Tibial artery (tissue), 4 donors: Measurements from ENCODE around the gene GJA4.

Experiments used
- DNase-seq, 2 donors: peaks; one replicate each; pipeline ENCODE4 v3.0.0-alpha.2; 2019
- H3K27ac ChIP-seq, 2 donors: fragments of 200-600 bp; sonication (generic) in 1 of 2; 1 replicate in 1 of 2; 2 replicates in 1 of 2; pipeline ENCODE4 v1.5.1; 2018 to 2019; ENCODE audit warnings: mild to moderate bottlenecking in 1 of 2
- H3K27me3 ChIP-seq, 2 donors: fragments of 200-600 bp; sonication (generic) in 1 of 2; one replicate each; pipeline versions ENCODE4 v1.5.1 to v1.6.0; 2016 to 2019
- H3K36me3 ChIP-seq, 3 donors: fragments of 200-600 bp; sonication (generic) in 2 of 3; one replicate each; pipeline ENCODE4 v1.5.1; 2016 to 2019; ENCODE audit warnings: mild to moderate bottlenecking in 2 of 3
- H3K4me1 ChIP-seq, 4 donors: fragments of 200-600 bp; sonication (generic) in 2 of 4; 1 replicate in 3 of 4; 2 replicates in 1 of 4; pipeline ENCODE4 v1.5.1; 2016 to 2019
- H3K4me3 ChIP-seq, 2 donors: fragments of 200-600 bp; sonication (generic) in 1 of 2; 1 replicate in 1 of 2; 2 replicates in 1 of 2; pipeline ENCODE4 v1.5.1; 2018 to 2019; ENCODE audit warnings: mild to moderate bottlenecking in 2 of 2
- H3K9me3 ChIP-seq, 3 donors: fragments of 200-600 bp; sonication (generic) in 1 of 3; one replicate each; pipeline ENCODE4 v1.5.1; 2016 to 2019
- CTCF ChIP-seq, 2 experiments: fragments of 200-600 bp in 1 of 2; fragments of 450-650 bp in 1 of 2; IDR thresholded peaks; one replicate each; pipeline ENCODE4 v1.5.1; 2017 to 2019; ENCODE audit warnings: antibody characterized with exemption in 2 of 2, mild to moderate bottlenecking in 1 of 2, moderate library complexity in 1 of 2
- intact Hi-C: fragments of 100-400 bp; cut with DNase I; formaldehyde crosslinking; loops from one replicate; pipeline ENCODE4 v1.15.0; 2023; ENCODE audit warnings: low total_unique reads

GJA4 gene

GRCh38 chr1:34777519-34778321 is 15.1 kb upstream of the GJA4 start:
- Histone ChIP-seq H3K27ac (no peak overlapping the region), H3K4me1 (peaks cover 0 to 21% (median 16%) of the 10 kb centered on the region in 4 donors), H3K36me3 (no peaks in the 10 kb centered on the region), H3K27me3 (peaks cover 11 to 45% of the 10 kb centered on the region in 2 donors), H3K4me3 (no peak overlapping the region), H3K9me3 (no peaks in the 10 kb centered on the region)
- intact Hi-C loops, result no loop called here
- TF ChIP-seq CTCF (IDR thresholded peaks at IDR 0.05), result no peak
- no peak for DNase-seq

- H3K27ac ChIP-seq, result no peak overlapping the region
- no peaks in the 10 kb centered on the region for H3K36me3 ChIP-seq
- DNase-seq, result no peak
- H3K9me3 ChIP-seq, result no peaks in the 10 kb centered on the region
- peaks cover 11 to 49% of the 10 kb centered on the region in 2 donors for H3K27me3 ChIP-seq
- intact Hi-C loops, result no loop called here
- TF ChIP-seq CTCF (IDR thresholded peaks at IDR 0.05), result no peak
- peaks cover 0 to 21% (median 16%) of the 10 kb centered on the region in 4 donors for H3K4me1 ChIP-seq
- no peak overlapping the region for H3K4me3 ChIP-seq
These were observed 14.4 kb upstream of the GJA4 start for GRCh38 chr1:34778381-34778780.

GRCh38 chr1:34779005-34779404 is 13.8 kb upstream of the GJA4 start:
- Histone ChIP-seq H3K4me1 (peaks cover 0 to 21% (median 16%) of the 10 kb centered on the region in 4 donors), H3K27me3 (peaks cover 11 to 49% of the 10 kb centered on the region in 2 donors), H3K9me3 (no peaks in the 10 kb centered on the region), H3K36me3 (no peaks in the 10 kb centered on the region), H3K4me3 (no peak overlapping the region), H3K27ac (no peak overlapping the region)
- intact Hi-C loops, result no loop called here
- no peak for DNase-seq
- TF ChIP-seq CTCF (IDR thresholded peaks at IDR 0.05), result no peak

- H3K27ac ChIP-seq, result no peak overlapping the region
- H3K4me1 ChIP-seq, result peaks cover 0 to 21% (median 16%) of the 10 kb centered on the region in 4 donors
- no peaks in the 10 kb centered on the region for H3K9me3 ChIP-seq
- H3K27me3 ChIP-seq, result peaks cover 11 to 49% of the 10 kb centered on the region in 2 donors
- intact Hi-C loops, result no loop called here
- H3K4me3 ChIP-seq, result no peak overlapping the region
- peak; percentile 11 to 19 for DNase-seq
- TF ChIP-seq CTCF (IDR thresholded peaks at IDR 0.05), result no peak
- H3K36me3 ChIP-seq, result no peaks in the 10 kb centered on the region
These were observed 13.3 kb upstream of the GJA4 start for GRCh38 chr1:34779526-34779925.

- no peak for TF ChIP-seq CTCF (IDR thresholded peaks at IDR 0.05)
- Histone ChIP-seq H3K9me3 (no peaks in the 10 kb centered on the region), H3K27me3 (peaks cover 11 to 47% of the 10 kb centered on the region in 2 donors), H3K4me3 (no peak overlapping the region), H3K36me3 (no peaks in the 10 kb centered on the region), H3K4me1 (peaks cover 0 to 21% (median 16%) of the 10 kb centered on the region in 4 donors), H3K27ac (no peak overlapping the region)
- DNase-seq, result peak; percentile 10 to 41
- intact Hi-C loops, result no loop called here
These were observed 12.8 kb upstream of the GJA4 start for GRCh38 chr1:34779962-34780361.
